ENCODE data around the gene GRN.
A peak's percentile ranks its signal among the peaks of the same experiment; 100 is the strongest.

Gene GRN

DNA sequence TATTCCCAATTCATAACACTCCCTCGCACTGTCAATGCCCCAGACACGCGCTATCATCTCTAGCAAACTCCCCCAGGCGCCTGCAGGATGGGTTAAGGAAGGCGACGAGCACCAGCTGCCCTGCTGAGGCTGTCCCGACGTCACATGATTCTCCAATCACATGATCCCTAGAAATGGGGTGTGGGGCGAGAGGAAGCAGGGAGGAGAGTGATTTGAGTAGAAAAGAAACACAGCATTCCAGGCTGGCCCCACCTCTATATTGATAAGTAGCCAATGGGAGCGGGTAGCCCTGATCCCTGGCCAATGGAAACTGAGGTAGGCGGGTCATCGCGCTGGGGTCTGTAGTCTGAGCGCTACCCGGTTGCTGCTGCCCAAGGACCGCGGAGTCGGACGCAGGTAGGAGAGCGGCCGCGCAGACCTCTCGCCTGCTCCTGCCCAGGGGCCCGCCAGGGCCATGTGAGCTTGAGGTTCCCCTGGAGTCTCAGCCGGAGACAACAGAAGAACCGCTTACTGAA, at the start of gene GRN:
Gene GRN, plus strand, starts transcription at position 364 of the 515 bp plus-strand sequence. CDS start 3,863 bp downstream, outside the sequence.
- peak; percentile 95 for FAIRE-seq

DNA sequence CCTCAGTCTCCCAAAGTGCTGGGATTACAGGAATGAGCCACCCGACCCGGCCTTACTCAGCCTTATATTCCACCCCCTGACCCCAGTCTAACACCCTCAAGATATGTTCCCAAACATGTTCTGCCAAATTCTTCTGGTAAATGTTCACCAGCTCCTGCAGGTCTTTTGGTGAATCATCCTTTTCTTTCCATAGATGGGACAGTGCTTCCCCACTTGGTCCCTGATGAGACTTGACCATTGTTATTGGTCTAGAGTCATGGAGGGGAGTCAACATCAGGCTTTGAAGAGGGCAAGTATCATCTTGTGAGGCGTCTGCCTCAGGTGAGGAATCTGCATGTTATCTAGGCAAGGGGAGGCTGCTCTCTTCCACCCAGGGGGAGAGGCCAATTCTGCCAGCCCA, 47.1 kb upstream of the GRN start:
- no peak for FAIRE-seq

DNA sequence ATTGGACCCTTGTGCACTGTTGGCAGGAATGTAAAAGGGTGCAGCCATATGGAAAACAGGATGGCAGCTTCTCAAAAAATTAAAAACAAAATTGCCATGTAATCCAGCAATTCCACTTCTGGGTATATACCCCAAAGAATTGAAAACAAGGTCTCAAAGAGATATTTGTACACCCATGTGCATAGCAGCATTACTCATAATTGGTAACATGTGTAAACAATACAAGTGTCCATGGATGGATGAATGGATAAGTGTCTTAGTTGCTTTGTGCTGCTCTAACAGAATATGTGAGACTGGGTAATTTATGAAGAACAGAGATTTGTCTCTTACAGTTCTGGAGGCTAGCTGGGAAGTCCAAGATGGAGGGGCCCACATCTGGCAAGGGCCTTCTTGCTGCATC, 40.5 kb upstream of the GRN start:
- FAIRE-seq, result no peak

DNA sequence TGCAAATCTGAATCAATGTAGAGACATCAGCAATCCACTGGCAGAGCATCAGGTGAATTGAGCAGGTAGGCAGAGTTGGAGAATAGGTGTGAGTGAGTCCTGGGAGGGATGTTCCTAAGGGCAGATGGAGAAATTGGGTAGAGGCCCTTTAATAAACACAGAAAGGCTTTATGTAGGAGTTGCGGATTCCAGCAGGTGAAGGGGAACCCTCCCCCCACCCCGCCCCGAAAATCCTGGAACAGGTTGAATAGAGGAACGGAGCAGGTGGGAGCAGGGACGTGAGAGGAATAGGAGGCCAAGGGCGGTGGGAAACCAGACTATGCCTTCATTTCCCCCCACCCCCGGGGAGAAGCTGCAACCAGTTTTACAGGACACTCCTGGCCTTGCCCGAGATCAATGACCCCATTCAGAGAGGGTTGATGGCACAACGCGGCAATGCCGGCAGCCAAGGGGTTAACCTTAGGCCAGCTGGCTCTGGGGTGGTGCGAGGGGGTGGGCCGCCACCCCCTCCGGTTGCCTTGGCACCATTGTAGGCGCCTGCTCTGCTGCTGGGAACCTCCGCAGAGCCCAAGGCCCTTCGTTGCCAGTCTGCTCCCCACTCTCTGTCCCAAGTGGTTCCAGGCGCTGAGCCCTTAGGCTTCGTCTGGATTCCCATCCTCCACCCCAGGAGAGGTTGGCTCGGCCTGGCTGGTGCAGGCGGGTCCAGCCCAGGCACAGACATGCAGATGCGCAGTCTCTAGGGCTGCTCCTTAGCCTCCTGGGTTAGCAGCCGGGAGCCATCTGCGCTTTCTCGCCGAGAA, 37.5 kb upstream of the GRN start:
- FAIRE-seq, result no peak

DNA sequence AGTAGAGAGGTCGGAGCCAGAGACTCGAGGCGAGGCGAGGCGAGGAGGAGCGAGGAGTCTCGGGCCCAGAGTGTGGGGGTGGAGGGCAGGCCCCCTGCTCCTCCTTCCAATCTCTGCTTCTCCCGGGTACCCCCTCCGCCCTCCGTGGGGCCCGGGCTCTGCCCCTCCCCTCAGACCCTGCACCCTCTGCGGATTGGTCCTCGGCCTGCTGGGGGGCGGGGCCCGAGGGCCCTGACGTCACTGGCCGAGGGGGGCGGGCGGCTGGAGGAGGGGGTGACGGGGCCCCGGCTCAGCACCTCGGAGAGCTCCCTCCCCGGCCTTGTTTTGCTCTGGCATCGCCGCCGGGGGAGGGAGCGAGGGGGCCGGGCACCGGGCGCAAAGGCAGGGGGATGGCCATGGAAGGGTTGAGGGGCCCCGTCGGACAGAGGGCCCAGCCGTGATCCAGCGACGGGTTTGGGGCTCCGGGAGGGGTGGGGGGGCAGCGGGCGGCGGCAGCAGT, 36.7 kb upstream of the GRN start, which contains the start of gene RUNDC3A:
Gene RUNDC3A, plus strand, starts transcription at position 282 of the 499 bp plus-strand sequence. CDS start 232 bp downstream, outside the sequence.
- no peak for FAIRE-seq

- FAIRE-seq, result no peak
These were observed 36.2 kb upstream of the GRN start for GRCh38 chr17:44308865-44309264.

DNA sequence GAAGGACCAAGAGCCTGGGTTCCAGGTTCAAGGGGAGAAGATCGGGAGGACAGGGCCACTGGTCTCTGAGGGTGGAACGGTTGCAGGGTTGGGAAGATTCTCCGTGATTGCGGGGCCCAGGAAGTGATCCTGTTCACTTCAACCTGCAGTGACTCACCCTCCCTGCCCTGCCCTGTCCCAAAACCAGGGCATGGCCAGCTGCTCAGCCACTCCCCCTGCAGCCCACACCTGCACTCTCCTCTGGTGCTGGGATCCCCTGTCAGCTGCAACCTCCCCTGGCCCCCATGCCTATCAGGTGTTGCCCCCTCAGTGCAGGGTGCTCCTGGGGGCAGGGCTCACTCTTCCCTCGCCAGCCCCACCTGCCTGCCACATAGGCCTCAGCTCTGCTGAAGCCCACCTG, 35.6 kb upstream of the GRN start:
- FAIRE-seq, result no peak

GRCh38 chr17:44310188-44310587, 34.9 kb upstream of the GRN start:
- no peak for FAIRE-seq

GRCh38 chr17:44310609-44311376, 34.3 kb upstream of the GRN start:
- no peak for FAIRE-seq

- no peak for FAIRE-seq
These were observed 33.4 kb upstream of the GRN start for GRCh38 chr17:44311562-44312181.

DNA sequence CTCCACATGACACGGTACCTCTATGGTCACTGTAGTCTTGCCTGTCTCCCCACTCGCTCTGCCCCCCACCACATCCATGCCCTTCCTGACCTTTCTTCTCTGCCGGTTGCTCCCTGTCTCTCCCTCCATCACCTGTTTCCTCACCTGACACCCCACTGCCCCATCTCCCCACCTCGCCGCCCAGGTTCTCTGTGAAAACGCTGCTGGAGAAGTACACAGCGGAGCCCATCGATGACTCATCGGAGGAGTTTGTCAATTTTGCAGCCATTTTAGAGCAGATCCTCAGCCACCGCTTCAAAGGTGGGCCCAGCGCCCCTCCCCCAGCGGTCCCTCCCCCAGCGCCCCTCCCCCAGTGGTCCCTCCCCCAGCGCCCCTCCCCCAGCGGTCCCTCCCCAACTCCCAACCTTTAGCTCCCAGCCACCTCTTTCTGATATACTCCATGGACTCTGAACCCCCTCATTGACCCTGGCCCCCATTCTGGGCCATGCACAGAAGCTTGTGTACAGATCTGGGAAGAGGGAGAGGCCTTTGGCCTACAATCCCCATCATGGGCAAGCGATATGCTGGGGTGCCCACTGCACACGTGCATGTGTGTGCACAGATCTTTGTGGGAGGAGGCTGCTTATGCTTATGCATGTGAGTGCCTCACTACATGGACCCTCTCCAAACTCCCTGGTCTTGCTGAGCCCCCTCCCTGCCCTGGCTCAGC, 32.6 kb upstream of the GRN start:
- FAIRE-seq, result no peak

DNA sequence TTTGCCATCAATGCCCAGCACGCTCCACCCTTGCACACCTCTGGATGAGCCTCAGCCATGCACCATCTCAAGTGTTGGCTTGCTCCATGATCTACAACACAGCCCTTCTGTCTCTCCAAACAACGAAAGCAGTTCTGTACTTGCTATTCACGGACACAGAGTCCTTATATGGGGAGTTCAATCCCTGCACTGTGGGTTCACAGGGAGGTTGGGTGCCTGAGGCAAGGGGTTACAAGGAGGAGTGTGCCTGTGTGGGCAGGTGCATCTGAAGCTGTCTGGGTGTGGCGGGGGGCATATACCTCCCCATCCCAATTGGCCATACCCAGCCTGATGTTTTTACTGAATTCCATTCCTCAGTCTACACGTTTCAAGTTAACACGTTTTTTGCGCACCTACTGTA, 31.1 kb upstream of the GRN start:
- FAIRE-seq, result no peak

- FAIRE-seq, result no peak
These were observed 30.6 kb upstream of the GRN start for GRCh38 chr17:44314524-44314868.

DNA sequence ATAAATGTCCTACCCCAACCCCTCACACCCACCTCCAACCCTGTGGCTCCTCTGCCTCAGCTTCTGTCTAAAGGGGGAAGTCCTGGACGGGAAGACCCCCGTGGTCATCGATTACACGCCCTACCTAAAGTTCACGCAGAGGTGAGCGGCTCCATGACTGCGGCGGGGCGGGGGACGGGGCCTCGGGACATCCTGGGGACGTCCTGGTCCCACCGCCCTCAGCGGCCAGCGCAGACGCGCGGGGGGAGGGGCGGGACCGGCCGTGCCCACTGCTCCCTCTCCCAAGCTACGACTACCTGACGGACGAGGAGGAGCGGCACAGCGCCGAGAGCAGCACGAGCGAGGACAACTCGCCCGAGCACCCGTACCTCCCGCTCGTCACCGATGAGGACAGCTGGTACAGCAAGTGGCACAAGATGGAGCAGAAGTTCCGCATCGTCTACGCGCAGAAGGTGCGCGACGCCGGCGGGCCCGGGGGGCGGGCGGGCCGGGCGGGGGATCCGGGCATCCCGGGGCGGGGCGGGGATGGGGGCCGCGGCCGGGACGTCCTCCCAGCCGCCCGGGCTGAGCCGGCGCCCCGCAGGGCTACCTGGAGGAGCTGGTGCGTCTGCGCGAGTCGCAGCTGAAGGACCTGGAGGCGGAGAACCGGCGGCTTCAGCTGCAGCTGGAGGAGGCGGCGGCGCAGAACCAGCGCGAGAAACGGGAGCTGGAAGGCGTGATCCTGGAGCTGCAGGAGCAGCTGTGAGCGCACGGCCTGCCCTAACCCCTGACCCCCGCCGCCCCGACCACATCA, 30.0 kb upstream of the GRN start:
- no peak for FAIRE-seq

- no peak for FAIRE-seq
These were observed 29.1 kb upstream of the GRN start for GRCh38 chr17:44315760-44316731.

DNA sequence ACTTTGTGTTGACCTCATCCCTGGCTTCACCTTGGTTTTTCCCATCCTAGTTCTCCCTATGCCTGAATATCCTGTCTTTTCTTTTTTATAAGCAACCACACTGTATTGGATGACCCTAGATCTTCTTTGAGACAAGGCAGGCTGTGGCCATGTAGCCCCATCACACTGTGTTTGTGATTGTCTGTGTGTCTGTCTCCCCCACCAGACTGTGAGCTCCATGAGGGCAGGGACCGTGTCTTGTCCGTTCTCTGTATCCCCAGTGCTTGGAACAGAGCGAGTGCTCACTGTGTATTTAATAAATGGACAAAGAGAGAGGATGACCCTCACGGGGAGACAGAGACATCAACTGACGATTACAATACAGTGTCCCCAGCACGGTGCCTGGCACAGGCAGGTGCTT, 27.6 kb upstream of the GRN start:
- FAIRE-seq, result no peak

DNA sequence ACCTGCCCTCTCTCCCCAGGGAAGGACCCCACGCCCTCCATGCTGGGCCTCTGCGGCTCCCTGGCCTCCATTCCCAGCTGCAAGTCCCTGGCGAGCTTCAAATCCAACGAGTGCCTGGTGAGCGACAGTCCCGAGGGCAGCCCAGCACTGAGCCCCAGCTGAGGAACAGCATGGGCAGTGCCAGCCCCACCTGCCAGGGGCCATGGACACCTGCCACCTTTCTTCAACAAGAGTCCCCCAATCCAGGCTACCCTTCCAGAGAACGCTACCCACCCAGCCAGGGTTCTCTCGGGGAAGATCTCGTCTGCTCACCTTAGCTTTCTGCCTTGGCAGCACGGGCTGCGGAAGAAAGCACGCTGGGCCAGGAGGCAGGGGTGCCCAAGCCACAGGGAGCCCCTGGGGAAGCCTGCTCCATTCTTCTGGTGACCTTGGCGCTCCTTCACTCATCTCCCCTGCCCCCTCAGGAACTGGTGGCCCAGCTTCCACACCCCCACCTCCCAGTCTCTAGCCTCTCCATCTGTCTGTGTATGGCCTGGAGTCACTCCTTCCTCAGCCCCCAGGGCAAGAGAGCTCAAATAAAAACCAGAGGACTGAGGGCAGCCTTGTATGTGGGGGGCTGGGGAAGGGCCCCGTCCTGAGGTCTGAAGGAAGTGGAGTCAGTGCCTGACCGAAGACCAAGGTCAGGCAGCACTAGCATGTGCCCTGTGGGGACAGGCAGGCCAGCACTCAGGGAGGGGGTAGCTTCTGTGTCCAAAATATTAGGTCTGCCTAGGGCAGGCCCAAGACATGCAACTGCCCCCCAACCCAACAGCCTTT, 26.8 kb upstream of the GRN start:
- no peak for FAIRE-seq

GRCh38 chr17:44320066-44320465, 25.0 kb upstream of the GRN start:
- FAIRE-seq, result no peak

- no peak for FAIRE-seq
These were observed 23.6 kb upstream of the GRN start for GRCh38 chr17:44321246-44322120.

Data from islet of Langerhans (tissue), 1 donor.